NCI-H82 (cell line): ENCODE measurements around the gene TBCCD1.
"Not testable (repeated sequence)": the region's sequence is repeated elsewhere in the genome, so short reads cannot be mapped to it uniquely, and the experiment has no call there.

Experiments used
- DNase-seq: peaks from one replicate; lab custom pipeline; 2025; lab: John Stamatoyannopoulos, UW

TBCCD1 gene

DNA sequence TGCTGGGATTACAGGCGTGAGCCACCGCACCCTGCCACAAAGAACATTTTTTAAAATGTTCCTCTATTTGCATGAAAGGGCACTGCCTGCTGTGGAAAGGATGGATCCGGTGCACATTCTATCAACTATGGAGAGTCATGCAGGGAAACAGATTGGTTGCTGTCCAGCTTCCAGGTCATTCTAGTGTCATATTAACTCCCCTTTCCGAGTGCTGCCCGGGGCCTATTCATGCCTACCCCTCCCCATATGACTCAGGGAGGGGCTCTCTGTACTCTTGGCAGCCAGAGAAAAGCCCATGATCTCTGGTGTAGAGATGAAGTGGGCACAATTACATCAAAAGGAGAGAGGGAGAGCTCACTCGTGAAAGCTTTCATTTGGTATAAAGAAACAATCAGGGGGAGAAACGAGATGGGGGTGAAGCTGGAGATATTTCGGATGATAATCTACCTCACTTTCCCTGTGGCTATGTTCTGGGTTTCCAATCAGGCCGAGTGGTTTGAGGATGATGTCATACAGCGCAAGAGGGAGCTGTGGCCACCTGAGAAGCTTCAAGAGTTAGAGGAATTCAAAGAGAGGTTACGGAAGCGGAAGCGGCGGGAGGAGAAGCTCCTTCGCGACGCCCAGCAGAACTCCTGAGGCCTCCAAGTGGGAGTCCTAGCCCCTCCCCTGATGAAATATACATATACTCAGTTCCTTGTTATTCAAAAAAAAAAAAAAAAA lies 29.6 kb upstream of the TBCCD1 start:
- DNase-seq, result no peak

GRCh38 chr3:186594591-186595113 lies 27.5 kb upstream of the TBCCD1 start:
- no peak for DNase-seq

GRCh38 chr3:186593862-186594261 lies 26.7 kb upstream of the TBCCD1 start:
- no peak for DNase-seq

GRCh38 chr3:186592682-186593081 lies 25.5 kb upstream of the TBCCD1 start:
- DNase-seq, result no peak

DNA sequence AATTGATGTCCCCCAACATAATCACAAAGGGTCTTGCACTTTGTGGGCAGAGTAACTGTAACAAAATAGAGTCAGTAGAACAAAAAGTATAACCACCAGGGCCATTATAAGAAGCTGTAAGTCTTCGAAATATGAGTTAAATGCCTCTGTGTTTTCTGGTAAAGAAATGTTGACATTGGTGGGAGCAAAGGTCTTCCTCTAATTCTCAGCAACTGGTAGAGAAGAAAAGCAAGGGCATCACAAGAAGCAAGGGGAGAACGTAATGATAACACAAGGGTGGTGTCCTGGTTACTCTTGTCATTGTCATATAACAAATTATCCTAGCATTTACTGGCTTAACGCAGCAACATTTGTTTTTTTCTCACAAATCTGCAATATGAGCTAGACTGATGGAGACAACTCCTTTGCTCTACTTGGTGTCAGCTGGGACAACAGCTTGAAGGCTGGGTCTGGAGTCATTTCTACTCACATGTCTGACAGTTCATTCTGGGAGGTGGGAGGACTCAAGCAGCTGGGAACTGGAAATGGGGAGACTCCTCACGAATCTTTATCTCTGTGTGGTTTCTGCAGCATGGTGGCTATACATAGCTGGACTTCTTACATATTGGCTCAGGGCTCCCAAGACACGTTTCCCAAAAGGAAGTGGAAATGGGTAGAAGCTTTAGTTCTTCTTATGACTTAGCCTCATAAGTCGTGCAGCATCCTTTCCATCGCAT lies 23.6 kb upstream of the TBCCD1 start:
- DNase-seq, result no peak

- no peak for DNase-seq
These were observed 22.9 kb upstream of the TBCCD1 start for GRCh38 chr3:186589856-186590579.

- no peak for DNase-seq
These were observed 22.0 kb upstream of the TBCCD1 start for GRCh38 chr3:186589121-186589520.

GRCh38 chr3:186588632-186589031 lies 21.5 kb upstream of the TBCCD1 start:
- no peak for DNase-seq

DNA sequence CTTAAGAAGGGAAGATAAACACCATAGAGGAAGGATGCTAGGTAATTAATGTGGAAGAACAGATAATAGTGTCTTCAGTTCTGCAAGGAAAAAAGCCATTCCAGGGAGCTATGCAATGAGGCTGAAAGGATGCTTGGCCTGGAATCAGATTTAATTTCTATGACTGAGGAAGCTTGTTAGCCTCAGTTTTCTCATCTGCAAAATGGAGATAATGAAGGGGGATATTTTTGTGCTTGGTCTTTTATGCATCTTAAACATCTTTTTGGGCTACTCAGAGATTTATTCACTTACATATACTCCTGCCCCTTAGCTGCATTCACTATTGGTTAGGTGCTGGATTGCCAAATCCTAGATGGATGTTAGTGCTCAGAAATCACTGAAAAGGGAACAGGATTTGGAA lies 20.0 kb upstream of the TBCCD1 start:
- no peak for DNase-seq

- DNase-seq, result not testable (repeated sequence)
These were observed 19.1 kb upstream of the TBCCD1 start for GRCh38 chr3:186586245-186586644.

- DNase-seq, result no peak
These were observed 16.7 kb upstream of the TBCCD1 start for GRCh38 chr3:186583831-186584230.

- no peak for DNase-seq
These were observed 15.4 kb upstream of the TBCCD1 start for GRCh38 chr3:186582541-186582940.

- no peak for DNase-seq
These were observed 13.6 kb upstream of the TBCCD1 start for GRCh38 chr3:186580785-186581184.

DNA sequence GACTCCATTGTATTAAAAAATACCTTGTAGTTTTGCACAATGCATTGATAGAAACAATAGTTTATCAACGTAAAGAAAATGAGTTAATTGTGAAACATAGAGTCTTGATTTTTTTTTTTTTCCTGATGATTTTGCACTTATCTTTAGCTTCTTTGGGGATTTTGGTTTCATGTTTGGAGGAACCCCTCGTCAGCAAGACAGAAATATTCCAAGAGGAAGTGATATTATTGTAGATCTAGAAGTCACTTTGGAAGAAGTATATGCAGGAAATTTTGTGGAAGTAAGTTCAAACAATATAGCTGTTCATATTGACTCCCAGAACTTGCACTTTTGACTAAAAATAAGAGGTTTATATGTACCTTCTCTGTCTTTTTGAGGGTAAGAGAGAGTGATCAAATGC lies 10.4 kb upstream of the TBCCD1 start:
- no peak for DNase-seq

DNA sequence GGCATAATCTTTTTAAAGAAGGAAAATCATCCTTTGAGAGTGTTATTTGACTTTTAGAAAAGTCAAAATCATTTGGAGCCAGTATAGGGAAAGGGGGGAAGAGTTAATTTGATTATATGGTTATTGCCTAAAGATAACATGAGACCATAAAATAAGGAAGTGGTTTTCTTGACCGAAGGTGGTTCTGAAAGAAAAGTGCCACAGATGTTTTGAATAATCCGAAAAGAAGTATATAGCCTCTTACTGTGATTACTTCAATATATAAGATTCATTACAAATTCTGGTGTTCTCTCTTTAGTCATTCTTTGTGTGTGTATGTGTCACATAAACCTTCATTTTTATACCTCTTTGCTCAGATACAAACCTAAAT lies 4.5 kb upstream of the TBCCD1 start:
- no peak for DNase-seq

- no peak for DNase-seq
These were observed 4.0 kb upstream of the TBCCD1 start for GRCh38 chr3:186570941-186571643.

DNA sequence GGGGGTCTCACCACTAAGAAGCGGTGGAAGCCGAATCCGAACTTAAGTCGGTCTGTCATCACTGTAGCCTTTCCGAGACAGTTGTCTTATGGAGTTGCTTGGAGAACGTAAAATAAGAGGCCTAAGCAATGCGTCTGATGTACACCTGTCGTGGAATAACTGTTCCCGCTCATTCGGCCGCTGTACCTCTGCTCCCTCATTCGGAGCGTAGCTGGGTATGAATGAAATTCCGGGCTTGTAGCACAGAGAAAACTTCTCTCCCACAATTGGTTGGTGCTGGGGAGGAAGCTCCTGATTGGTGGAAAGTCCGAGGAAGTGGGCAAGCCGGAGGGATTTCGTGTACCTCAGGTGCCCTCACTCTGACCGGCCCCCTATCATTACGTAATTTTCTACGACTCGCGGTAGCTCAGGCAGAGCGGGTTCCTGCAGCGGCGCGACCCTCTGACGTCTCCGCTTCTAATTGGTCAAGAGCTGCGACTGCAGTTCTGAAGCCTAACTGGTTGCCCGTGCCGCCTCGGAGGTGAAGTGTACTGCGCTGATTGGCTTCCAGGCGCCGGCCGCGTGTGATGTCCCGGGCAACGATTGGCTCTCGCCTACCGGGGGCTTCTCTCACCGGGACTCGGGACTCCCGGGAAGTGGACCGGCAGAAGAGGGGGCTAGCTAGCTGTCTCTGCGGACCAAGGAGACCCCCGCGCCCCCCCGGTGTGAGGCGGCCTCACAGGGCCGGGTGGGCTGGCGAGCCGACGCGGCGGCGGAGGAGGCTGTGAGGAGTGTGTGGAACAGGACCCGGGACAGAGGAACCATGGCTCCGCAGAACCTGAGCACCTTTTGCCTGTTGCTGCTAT lies 3.2 kb upstream of the TBCCD1 start, which contains the start of gene DNAJB11:
DNAJB11 (plus strand) TSS at position 625 of the 845 bp plus-strand sequence; CDS start at position 803, 178 bp downstream.
- DNase-seq, result peak; percentile 100

DNA sequence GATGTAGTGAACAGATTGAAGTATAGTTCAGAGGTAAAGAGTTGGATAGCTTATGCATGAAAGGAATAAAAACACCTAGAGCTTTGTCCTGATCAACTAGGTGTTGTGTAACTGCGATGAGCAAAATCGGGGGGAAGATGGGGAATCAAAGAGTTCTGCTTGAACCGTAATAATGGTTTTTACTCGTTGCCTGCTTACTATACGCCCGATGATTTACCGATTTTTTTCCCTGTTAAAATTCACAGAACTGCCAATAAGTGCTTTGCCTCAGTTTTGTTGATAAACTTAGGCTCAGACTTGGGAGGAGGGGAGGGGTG lies 2.6 kb upstream of the TBCCD1 start:
- no peak for DNase-seq

DNA sequence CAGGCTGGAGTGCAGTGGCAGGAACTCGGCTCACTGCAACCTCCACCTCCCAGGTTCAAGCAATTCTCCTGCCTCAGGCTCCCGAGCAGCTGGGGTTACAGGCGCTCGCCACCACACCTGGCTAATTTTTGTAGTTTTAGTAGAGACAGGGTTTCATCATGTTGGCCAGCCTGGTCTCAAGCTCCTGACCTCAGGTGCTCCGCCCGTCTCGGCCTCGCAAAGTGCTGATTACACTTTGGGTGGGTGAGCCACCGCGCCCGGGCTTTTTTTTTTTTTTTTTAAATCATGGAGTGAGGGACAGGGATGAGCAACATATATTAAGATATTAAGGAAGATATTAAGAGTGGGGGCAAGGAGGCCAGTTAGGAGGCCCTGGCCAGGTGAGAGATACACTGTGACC lies 2.2 kb upstream of the TBCCD1 start:
- DNase-seq, result not testable (repeated sequence)

DNA sequence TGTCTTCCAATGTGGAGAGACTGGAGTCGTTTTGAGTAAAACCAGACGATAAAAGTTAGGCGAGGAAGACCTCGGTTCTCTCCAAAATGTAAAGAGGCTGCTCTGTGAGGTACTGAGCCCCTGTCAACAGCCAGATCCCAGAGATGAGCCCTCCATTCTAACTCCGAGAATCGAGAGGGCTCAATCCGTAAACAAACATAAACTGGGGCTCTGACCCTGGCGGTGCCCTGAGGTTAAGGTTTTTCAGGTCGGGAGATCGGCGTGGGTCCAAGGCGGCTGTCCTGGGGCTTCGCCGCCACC lies 417 bp downstream of the TBCCD1 start:
- DNase-seq, result no peak

GRCh38 chr3:186564586-186564985 lies 2.6 kb downstream of the TBCCD1 start:
- DNase-seq, result no peak
